GM23248 (cell line): ENCODE measurements around the gene KCND2. TPM values are rescaled to one million over a fixed set of nuclear protein-coding genes. Genes with fewer than 3 reads are reported as not detected.
"Not testable (repeated sequence)": the region's sequence is repeated elsewhere in the genome, so short reads cannot be mapped to it uniquely, and the experiment has no call there.

Experiments
- DNase-seq: peaks from one replicate; pipeline ENCODE4 v3.0.0-alpha.2; 2015
- H2AFZ ChIP-seq: fragments of 200-600 bp; sonication (generic); 2 replicates; pipeline ENCODE4 v1.6.1; 2016; ENCODE audit warnings: antibody characterized with exemption
- H3F3A ChIP-seq: fragments of 200-600 bp; sonication (generic); 2 replicates; pipeline ENCODE4 v1.6.1; 2016; ENCODE audit warnings: mild to moderate bottlenecking, antibody characterized with exemption, mixed run types; ENCODE audit not compliant: insufficient read depth
- H3K27ac ChIP-seq: fragments of 200-600 bp; sonication (generic); 2 replicates; pipeline ENCODE4 v1.5.1; 2016; ENCODE audit warnings: mild to moderate bottlenecking
- H3K27me3 ChIP-seq: fragments of 200-600 bp; sonication (generic); replicated peaks from 2 replicates; pipeline ENCODE4 v1.6.1; 2016; ENCODE audit warnings: mild to moderate bottlenecking; ENCODE audit not compliant: insufficient read depth
- H3K36me3 ChIP-seq: fragments of 200-600 bp; sonication (generic); 2 replicates; pipeline ENCODE4 v1.6.1; 2016; ENCODE audit warnings: low read depth, mild to moderate bottlenecking
- H3K4me1 ChIP-seq: fragments of 200-600 bp; sonication (generic); 2 replicates; pipeline ENCODE4 v1.6.1; 2016; ENCODE audit warnings: mild to moderate bottlenecking; ENCODE audit not compliant: insufficient read depth
- H3K4me2 ChIP-seq: fragments of 200-600 bp; sonication (generic); one replicate; pipeline ENCODE4 v1.6.1; 2016; ENCODE audit warnings: mild to moderate bottlenecking; ENCODE audit not compliant: unreplicated experiment
- H3K4me3 ChIP-seq: fragments of 200-600 bp; sonication (generic); 2 replicates; pipeline ENCODE4 v1.5.1; 2016; ENCODE audit warnings: mild to moderate bottlenecking
- H3K79me2 ChIP-seq: fragments of 200-600 bp; sonication (generic); 2 replicates; pipeline ENCODE4 v1.6.1; 2016; ENCODE audit warnings: mild to moderate bottlenecking; ENCODE audit not compliant: insufficient read depth
- H3K9ac ChIP-seq: fragments of 200-600 bp; sonication (generic); 2 replicates; pipeline ENCODE4 v1.6.1; 2016; ENCODE audit warnings: mild to moderate bottlenecking
- H3K9me2 ChIP-seq: fragments of 200-600 bp; sonication (generic); 2 replicates; pipeline ENCODE4 v1.6.1; 2016; ENCODE audit warnings: mixed run types, mild to moderate bottlenecking, moderate library complexity; ENCODE audit not compliant: insufficient read depth
- H3K9me3 ChIP-seq: fragments of 200-600 bp; sonication (generic); one replicate; pipeline ENCODE4 v1.6.1; 2017; ENCODE audit warnings: low read depth
- H4K20me1 ChIP-seq: fragments of 200-600 bp; sonication (generic); 2 replicates; pipeline ENCODE4 v1.6.0; 2016; ENCODE audit not compliant: insufficient read depth
- EZH2 ChIP-seq: fragments of 200-600 bp; sonication (generic); IDR thresholded peaks from 2 replicates; pipeline ENCODE4 v1.6.1; 2018; ENCODE audit warnings: antibody characterized with exemption, mild to moderate bottlenecking; ENCODE audit not compliant: insufficient read depth, poor library complexity, severe bottlenecking
- EZH2phosphoT487 ChIP-seq: fragments of 200-600 bp; sonication (generic); IDR thresholded peaks from 2 replicates; pipeline ENCODE4 v1.6.1; 2018; ENCODE audit warnings: antibody characterized with exemption, moderate library complexity, mild to moderate bottlenecking, low read depth; ENCODE audit not compliant: insufficient read depth
- WGBS, 2 experiments: methylation state at CpG; one replicate each; pipeline ENCODE4 v1.1.6; 2015 to 2017; ENCODE audit warnings: low lambda C conversion rate in 2 of 2, low coverage in 1 of 2; ENCODE audit errors: missing lambda C conversion rate in 2 of 2; 5-methylcytosine and 5-hydroxymethylcytosine counted together
- in situ Hi-C: fragments of 300-500 bp; cut with MboI; formaldehyde crosslinking; loops from 2 replicates; pipeline ENCODE4 v1.15.0; 2020
- polyA plus RNA-seq: library from polyadenylated mRNA; unstranded; fragments of >200 nt; fragmentation: Nextera tagmentation; extraction: Ambion mirVana; gene quantifications from 2 replicates; pipeline ENCODE4 v1.2.1, GENCODE V29; 2016
- total RNA-seq: library from RNA; depleted of rRNA; stranded (reverse); fragments of >200 nt; shearing (Covaris generic); gene quantifications from 2 replicates; pipeline ENCODE4 v1.2.3, GENCODE V29; 2014

KCND2 gene
- total and polyA plus RNA-seq, 2 experiments from 2014 or later, result 0.35 to 1.5 TPM

DNA sequence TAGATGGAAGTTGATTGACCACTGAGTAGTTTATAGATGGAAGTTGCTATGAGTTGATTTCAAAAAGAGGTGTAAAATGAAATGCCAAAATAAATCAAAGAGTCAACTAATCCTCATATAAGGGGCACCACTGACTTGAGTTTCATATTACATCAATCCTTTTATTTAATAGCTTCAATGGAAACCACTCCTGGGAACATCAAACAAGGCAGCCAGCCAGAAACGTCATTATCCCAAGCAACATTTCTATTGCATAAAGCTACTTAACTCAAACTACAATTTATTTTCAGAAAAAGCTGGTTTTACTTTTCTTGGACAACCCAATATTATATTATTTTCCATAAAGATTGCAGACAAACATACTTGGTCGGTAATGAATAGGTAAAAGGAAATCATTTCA is 422.9 kb downstream of the KCND2 start:
- Histone ChIP-seq H3K79me2 (no peaks in the 10 kb centered on the region), H3K27ac (no peak overlapping the region), H3K4me1 (no peaks in the 10 kb centered on the region), H3K4me2 (no peak overlapping the region), H3K9me3 (no peaks in the 10 kb centered on the region), H2AFZ (no peak overlapping the region), H3K9me2 (no peaks in the 10 kb centered on the region), H4K20me1 (no peaks in the 10 kb centered on the region), H3K4me3 (no peak overlapping the region), H3F3A (no peaks in the 10 kb centered on the region), H3K9ac (no peak overlapping the region), H3K36me3 (no peaks in the 10 kb centered on the region), H3K27me3 (no peaks in the 10 kb centered on the region)
- in situ Hi-C loops, result no loop called here
- TF ChIP-seq EZH2phosphoT487, result no peak
- no peak for TF ChIP-seq EZH2
- no peak for DNase-seq
- WGBS, 2 experiments, result 32 to 47% methylated on average over 2 of the region's 2 CpGs

DNA sequence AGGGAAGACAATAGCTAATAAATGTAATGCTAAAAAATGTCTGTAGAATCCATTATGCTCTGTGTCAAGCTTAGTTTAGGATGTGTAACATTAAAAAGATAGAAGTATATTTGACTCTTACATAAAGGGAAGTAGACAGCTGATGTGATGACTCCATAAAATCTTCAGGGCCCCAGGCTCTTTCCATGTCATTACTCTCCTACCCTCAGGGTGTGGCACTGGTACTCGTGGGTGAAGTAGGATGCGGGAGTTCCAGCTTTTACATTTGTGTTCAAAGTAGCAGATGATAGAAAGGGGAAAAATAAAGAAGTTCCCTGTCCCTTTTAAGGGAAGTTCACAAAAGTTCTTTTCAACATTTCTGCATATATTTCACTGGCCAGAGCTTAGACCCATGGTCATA is 427.8 kb downstream of the KCND2 start:
- H3K4me2 ChIP-seq, result no peak overlapping the region
- no peak overlapping the region for H2AFZ ChIP-seq
- H3K79me2 ChIP-seq, result no peaks in the 10 kb centered on the region
- no peaks in the 10 kb centered on the region for H3K36me3 ChIP-seq
- no peak overlapping the region for H3K27ac ChIP-seq
- no peak for TF ChIP-seq EZH2phosphoT487
- TF ChIP-seq EZH2, result no peak
- WGBS, 2 experiments, result 37 to 41% methylated on average over 2 of the region's 2 CpGs
- DNase-seq, result no peak
- no peak overlapping the region for H3K4me3 ChIP-seq
- no peaks in the 10 kb centered on the region for H3F3A ChIP-seq
- no peaks in the 10 kb centered on the region for H3K4me1 ChIP-seq
- H3K27me3 ChIP-seq, result no peaks in the 10 kb centered on the region
- no peaks in the 10 kb centered on the region for H3K9me3 ChIP-seq
- no peak overlapping the region for H3K9ac ChIP-seq
- in situ Hi-C loops, result no loop called here
- no peaks in the 10 kb centered on the region for H4K20me1 ChIP-seq
- H3K9me2 ChIP-seq, result no peaks in the 10 kb centered on the region

DNA sequence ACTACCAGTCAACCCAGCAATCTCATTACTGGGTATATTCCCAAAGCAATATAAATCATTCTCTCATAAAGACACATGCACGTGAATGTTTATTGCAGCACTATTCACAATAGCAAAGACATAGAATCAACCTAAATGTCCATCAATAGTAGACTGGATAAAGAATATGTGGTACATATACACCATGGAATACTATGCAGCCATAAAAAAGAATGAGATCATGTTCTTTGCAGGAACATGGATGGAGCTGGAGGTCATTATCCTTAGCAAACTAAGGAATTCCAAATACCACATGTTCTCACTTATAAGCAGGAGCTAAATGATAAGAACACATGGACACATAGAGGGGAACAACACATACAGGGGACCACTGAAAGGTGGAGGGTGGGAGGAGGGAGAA is 429.4 kb downstream of the KCND2 start:
- H3K9ac ChIP-seq, H3K4me1 ChIP-seq, H3K79me2 ChIP-seq, H3F3A ChIP-seq, in situ Hi-C loops, H4K20me1 ChIP-seq, H3K4me3 ChIP-seq, H3K36me3 ChIP-seq, H3K9me3 ChIP-seq, H3K4me2 ChIP-seq, H3K9me2 ChIP-seq, H3K27ac ChIP-seq, H3K27me3 ChIP-seq, H2AFZ ChIP-seq, DNase-seq: not testable (repeated sequence)
- 20 to 43% methylated on average over 1 of the region's 1 CpG for WGBS, 2 experiments

DNA sequence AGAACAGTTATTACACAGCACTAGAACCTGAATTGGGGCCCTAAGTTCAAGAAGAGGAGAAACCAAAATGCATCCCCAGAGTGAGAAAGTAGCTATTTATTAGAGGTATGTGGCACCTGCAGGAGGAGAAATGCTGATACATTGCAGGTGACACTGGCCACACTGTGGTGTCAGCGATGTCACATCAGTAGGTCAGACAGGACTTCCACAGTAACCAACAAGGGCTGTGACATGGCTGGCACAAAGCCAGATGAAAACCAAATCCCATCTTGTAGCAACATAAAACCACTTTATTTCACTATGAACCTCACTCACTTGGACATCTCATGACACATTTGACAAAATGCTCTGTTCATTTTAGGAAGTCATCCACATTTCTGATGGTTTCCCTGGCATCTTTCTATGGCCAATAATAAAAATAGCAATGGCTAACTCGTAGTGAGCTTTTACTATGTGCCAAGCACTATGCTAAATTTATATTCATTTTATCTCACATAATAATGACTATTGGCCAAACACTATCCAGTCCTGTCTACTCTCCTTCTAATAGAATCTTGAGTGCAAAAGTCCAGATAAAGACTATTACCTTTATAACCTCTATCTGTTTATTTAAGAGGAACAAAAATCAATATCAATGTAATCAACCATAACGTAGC is 430.7 kb downstream of the KCND2 start:
- Histone ChIP-seq H3F3A (no peaks in the 10 kb centered on the region), H3K9me2 (no peaks in the 10 kb centered on the region), H2AFZ (no peak overlapping the region), H3K9ac (no peak overlapping the region), H4K20me1 (no peaks in the 10 kb centered on the region), H3K9me3 (no peaks in the 10 kb centered on the region), H3K4me2 (no peak overlapping the region), H3K4me1 (no peaks in the 10 kb centered on the region), H3K79me2 (no peaks in the 10 kb centered on the region), H3K4me3 (no peak overlapping the region), H3K36me3 (no peaks in the 10 kb centered on the region), H3K27me3 (no peaks in the 10 kb centered on the region), H3K27ac (no peak overlapping the region)
- 38 to 41% methylated on average over 3 of the region's 3 CpGs for WGBS, 2 experiments
- no peak for TF ChIP-seq EZH2
- TF ChIP-seq EZH2phosphoT487, result no peak
- no peak for DNase-seq
- in situ Hi-C loops, result no loop called here
